HL-60 (cell line): ENCODE data around the gene ARL6IP5.

Experiments
- DNase-seq, 2 experiments: peaks; one replicate each; pipeline ENCODE4 v3.0.0-alpha.2; 2010 to 2020; ENCODE audit warnings: low read depth in 1 of 2, low spot score in 1 of 2
- H3K27ac ChIP-seq: fragments of 250-450 bp; sonication (Bioruptor Pico); replicated peaks from 2 replicates; pipeline ENCODE4 v1.5.1; 2020; ENCODE audit warnings: mild to moderate bottlenecking, moderate library complexity
- H3K27me3 ChIP-seq: fragments of 250-450 bp; sonication (Bioruptor Pico); 2 replicates; pipeline ENCODE4 v1.5.1; 2021; ENCODE audit warnings: mild to moderate bottlenecking, moderate library complexity; ENCODE audit not compliant: insufficient read depth, poor library complexity, severe bottlenecking
- H3K4me3 ChIP-seq: replicated peaks from 2 replicates; pipeline ENCODE4 v1.5.1; 2011; ENCODE audit warnings: mild to moderate bottlenecking, control low read depth, low read length; ENCODE audit not compliant: insufficient read depth
- GABPA ChIP-seq: IDR thresholded peaks from 2 replicates; pipeline ENCODE4 v1.6.1; 2012; ENCODE audit warnings: low read depth
- POLR2AphosphoS5 ChIP-seq: IDR thresholded peaks from 2 replicates; pipeline ENCODE4 v1.6.1; 2012; ENCODE audit warnings: low read depth
- SPI1 ChIP-seq: IDR thresholded peaks from 2 replicates; pipeline ENCODE4 v1.6.1; 2012; ENCODE audit warnings: low read depth, mild to moderate bottlenecking, borderline replicate concordance
- TF ChIP-seq, protein P1 (sequence below): IDR thresholded peaks from 2 replicates; pipeline ENCODE4 v1.6.1; 2012; ENCODE audit warnings: low read depth; ENCODE audit not compliant: insufficient replicate concordance
- TF ChIP-seq, protein P2 (sequence below): IDR thresholded peaks from one replicate; pipeline ENCODE4 v1.5.1; 2011; ENCODE audit warnings: low read length, control low read depth, inconsistent platforms; ENCODE audit not compliant: insufficient read depth

Gene ARL6IP5

GRCh38 chr3:69141313-69141712, 56.6 kb downstream of the ARL6IP5 start:
- Histone ChIP-seq H3K27me3 (no peaks in the 10 kb centered on the region), H3K4me3 (no peak overlapping the region), H3K27ac (no peak overlapping the region)
- DNase-seq: no peak
- TF ChIP-seq POLR2AphosphoS5: no peak
- TF ChIP-seq, protein P1, sequence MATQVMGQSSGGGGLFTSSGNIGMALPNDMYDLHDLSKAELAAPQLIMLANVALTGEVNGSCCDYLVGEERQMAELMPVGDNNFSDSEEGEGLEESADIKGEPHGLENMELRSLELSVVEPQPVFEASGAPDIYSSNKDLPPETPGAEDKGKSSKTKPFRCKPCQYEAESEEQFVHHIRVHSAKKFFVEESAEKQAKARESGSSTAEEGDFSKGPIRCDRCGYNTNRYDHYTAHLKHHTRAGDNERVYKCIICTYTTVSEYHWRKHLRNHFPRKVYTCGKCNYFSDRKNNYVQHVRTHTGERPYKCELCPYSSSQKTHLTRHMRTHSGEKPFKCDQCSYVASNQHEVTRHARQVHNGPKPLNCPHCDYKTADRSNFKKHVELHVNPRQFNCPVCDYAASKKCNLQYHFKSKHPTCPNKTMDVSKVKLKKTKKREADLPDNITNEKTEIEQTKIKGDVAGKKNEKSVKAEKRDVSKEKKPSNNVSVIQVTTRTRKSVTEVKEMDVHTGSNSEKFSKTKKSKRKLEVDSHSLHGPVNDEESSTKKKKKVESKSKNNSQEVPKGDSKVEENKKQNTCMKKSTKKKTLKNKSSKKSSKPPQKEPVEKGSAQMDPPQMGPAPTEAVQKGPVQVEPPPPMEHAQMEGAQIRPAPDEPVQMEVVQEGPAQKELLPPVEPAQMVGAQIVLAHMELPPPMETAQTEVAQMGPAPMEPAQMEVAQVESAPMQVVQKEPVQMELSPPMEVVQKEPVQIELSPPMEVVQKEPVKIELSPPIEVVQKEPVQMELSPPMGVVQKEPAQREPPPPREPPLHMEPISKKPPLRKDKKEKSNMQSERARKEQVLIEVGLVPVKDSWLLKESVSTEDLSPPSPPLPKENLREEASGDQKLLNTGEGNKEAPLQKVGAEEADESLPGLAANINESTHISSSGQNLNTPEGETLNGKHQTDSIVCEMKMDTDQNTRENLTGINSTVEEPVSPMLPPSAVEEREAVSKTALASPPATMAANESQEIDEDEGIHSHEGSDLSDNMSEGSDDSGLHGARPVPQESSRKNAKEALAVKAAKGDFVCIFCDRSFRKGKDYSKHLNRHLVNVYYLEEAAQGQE: no peak

- Histone ChIP-seq H3K27me3 (no peaks in the 10 kb centered on the region), H3K4me3 (no peak overlapping the region), H3K27ac (no peak overlapping the region)
- no peak for DNase-seq
- TF ChIP-seq SPI1: no peak
- TF ChIP-seq, protein P1: no peak
- TF ChIP-seq POLR2AphosphoS5: no peak
- TF ChIP-seq, protein P2, sequence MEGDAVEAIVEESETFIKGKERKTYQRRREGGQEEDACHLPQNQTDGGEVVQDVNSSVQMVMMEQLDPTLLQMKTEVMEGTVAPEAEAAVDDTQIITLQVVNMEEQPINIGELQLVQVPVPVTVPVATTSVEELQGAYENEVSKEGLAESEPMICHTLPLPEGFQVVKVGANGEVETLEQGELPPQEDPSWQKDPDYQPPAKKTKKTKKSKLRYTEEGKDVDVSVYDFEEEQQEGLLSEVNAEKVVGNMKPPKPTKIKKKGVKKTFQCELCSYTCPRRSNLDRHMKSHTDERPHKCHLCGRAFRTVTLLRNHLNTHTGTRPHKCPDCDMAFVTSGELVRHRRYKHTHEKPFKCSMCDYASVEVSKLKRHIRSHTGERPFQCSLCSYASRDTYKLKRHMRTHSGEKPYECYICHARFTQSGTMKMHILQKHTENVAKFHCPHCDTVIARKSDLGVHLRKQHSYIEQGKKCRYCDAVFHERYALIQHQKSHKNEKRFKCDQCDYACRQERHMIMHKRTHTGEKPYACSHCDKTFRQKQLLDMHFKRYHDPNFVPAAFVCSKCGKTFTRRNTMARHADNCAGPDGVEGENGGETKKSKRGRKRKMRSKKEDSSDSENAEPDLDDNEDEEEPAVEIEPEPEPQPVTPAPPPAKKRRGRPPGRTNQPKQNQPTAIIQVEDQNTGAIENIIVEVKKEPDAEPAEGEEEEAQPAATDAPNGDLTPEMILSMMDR: no peak
- TF ChIP-seq GABPA: no peak
Observed at GRCh38 chr3:69142090-69142489, 57.4 kb downstream of the ARL6IP5 start.

GRCh38 chr3:69142797-69143454, 58.2 kb downstream of the ARL6IP5 start:
- TF ChIP-seq SPI1: no peak
- TF ChIP-seq, protein P1: no peak
- Histone ChIP-seq H3K27ac (no peak overlapping the region), H3K4me3 (no peak overlapping the region), H3K27me3 (no peaks in the 10 kb centered on the region)
- no peak for DNase-seq

DNA sequence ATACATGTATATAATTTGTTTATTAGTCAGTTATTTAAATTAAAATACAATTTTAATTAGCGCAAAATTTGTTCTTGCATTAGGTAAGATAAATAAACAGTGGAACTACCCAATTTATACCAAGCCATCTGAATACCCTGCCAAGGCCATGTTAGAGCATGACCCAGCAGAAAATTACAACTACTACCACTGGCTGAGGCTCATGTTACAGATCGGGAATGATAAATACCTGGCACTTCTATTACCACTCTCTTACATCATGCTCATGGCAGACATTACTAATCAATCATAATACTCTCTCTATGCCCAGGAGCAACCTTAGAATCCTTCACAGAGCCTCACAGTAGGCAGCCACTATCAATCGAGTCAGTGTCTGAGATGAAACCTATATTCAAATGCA, 58.9 kb downstream of the ARL6IP5 start:
- TF ChIP-seq POLR2AphosphoS5 (no peak), SPI1 (no peak), GABPA (no peak)
- TF ChIP-seq, protein P1: no peak
- TF ChIP-seq, protein P2: no peak
- DNase-seq: no peak
- Histone ChIP-seq H3K27me3 (no peaks in the 10 kb centered on the region), H3K27ac (no peak overlapping the region), H3K4me3 (no peak overlapping the region)
